GM12864 (cell line): Measurements from ENCODE around the gene RPP14.
"Not testable (repeated sequence)": the region's sequence is repeated elsewhere in the genome, so short reads cannot be mapped to it uniquely, and the experiment has no call there.

Source experiments
- DNase-seq: peaks from one replicate; pipeline ENCODE4 v3.0.0-alpha.2; 2011; ENCODE audit warnings: low read depth
- H3K4me3 ChIP-seq: 2 replicates; pipeline ENCODE4 v1.5.1; 2011; ENCODE audit warnings: mild to moderate bottlenecking, low read depth, low read length, control low read depth
- CTCF ChIP-seq: IDR thresholded peaks from 2 replicates; pipeline ENCODE4 v1.5.1; 2011; ENCODE audit warnings: low read depth, mild to moderate bottlenecking, moderate library complexity, low read length, control low read depth, inconsistent platforms; ENCODE audit errors: missing control alignments

The RPP14 gene

GRCh38 chr3:58281069-58281468, 25.0 kb upstream of the RPP14 start:
- TF ChIP-seq CTCF, result no peak
- no peak overlapping the region for H3K4me3 ChIP-seq
- no peak for DNase-seq

GRCh38 chr3:58285334-58285733, 20.7 kb upstream of the RPP14 start:
- DNase-seq, result no peak
- H3K4me3 ChIP-seq, result no peak overlapping the region
- no peak for TF ChIP-seq CTCF

GRCh38 chr3:58287354-58287753, 18.7 kb upstream of the RPP14 start:
- no peak for TF ChIP-seq CTCF
- DNase-seq, result no peak
- H3K4me3 ChIP-seq, result no peak overlapping the region

GRCh38 chr3:58288011-58288728, 17.9 kb upstream of the RPP14 start:
- peak; percentile 30 for TF ChIP-seq CTCF
- no peak overlapping the region for H3K4me3 ChIP-seq
- no peak for DNase-seq

GRCh38 chr3:58288964-58289613, 17.0 kb upstream of the RPP14 start:
- H3K4me3 ChIP-seq, DNase-seq: not testable (repeated sequence)

- not testable (repeated sequence) for H3K4me3 ChIP-seq, DNase-seq
These were observed 15.6 kb upstream of the RPP14 start for GRCh38 chr3:58290446-58290845.

GRCh38 chr3:58291671-58292338, 14.2 kb upstream of the RPP14 start:
- TF ChIP-seq CTCF, result no peak
- H3K4me3 ChIP-seq, result no peak overlapping the region
- no peak for DNase-seq

GRCh38 chr3:58292866-58293265, 13.2 kb upstream of the RPP14 start:
- no peak for TF ChIP-seq CTCF
- no peak for DNase-seq
- no peak overlapping the region for H3K4me3 ChIP-seq
